ENCODE measurements around the gene HHAT. TPM values are rescaled to one million over a fixed set of nuclear protein-coding genes. Genes with fewer than 3 reads are reported as not detected.

Gene HHAT
- total RNA-seq, 4 donors from 2014 or later: 2.4 to 6.0 (median 4.4) TPM

- no peak for TF ChIP-seq CTCF (IDR thresholded peaks at IDR 0.05; ENCODE audit: low read depth)
Measured at GRCh38 chr1:210663730-210664573, 335.2 kb downstream of the HHAT start.

DNA sequence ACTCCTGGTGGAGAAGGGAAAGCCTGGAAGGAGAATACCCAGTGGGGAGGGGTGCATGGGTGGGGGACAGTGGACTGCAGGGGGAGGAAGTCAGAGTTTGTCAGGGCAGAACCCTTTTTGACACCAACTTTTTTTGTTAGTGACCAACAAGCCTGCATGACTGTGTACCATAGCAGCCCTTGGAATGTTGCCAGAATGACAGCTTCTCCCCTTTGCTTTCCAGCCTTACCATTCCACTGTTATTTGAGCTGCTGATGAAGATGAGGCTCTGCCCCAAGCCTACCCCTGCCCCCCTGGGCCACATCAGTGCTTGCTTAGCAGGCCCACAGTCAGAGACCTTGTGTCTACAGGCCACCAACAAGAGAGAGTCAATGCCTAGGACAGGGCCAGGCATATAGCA lies 341.2 kb downstream of the HHAT start:
- no peak for TF ChIP-seq CTCF (IDR thresholded peaks at IDR 0.05; ENCODE audit: low read depth)

DNA sequence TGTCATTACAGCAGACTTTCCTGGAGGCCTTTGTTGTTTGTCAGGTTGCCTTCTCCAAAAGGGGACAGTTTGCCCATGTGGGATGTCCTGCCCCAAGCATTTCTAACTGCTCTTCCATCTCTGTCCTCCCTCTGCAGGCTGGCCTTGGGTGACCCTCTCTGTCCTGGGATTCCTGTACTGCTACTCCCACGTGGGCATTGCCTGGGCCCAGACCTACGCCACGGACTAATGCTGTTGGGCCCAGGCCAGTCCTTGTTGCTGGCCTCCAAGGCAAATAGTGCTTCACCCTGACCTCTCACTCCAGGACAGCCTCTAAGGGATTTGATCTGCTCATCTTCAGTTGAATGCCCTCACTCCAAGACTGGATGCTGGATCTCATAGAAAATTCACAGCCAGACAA lies 345.4 kb downstream of the HHAT start:
- no peak for TF ChIP-seq CTCF (IDR thresholded peaks at IDR 0.05; ENCODE audit: low read depth)

DNA sequence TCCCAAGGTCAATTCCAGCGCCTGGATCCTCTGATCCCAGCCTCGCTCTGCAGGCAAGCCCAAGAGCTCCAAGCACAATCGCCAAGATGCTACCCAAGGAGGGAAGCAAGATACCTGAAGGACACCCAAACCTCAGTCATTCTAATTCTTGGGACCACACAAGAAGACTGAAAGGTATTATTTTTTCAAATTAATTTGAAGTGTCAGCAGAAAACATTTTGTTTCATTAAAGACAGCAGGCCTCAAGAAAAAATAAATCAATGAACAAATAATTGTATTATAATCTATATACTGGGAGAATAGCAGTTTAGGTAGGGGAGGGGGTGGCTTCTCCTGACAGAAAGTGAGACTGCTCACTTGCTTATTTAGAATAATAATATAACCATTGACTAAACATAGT lies 347.8 kb downstream of the HHAT start:
- TF ChIP-seq CTCF (IDR thresholded peaks at IDR 0.05; ENCODE audit: low read depth): no peak

- TF ChIP-seq CTCF (IDR thresholded peaks at IDR 0.05; ENCODE audit: low read depth): no peak
Measured at GRCh38 chr1:210677533-210677932, 348.8 kb downstream of the HHAT start.

DNA sequence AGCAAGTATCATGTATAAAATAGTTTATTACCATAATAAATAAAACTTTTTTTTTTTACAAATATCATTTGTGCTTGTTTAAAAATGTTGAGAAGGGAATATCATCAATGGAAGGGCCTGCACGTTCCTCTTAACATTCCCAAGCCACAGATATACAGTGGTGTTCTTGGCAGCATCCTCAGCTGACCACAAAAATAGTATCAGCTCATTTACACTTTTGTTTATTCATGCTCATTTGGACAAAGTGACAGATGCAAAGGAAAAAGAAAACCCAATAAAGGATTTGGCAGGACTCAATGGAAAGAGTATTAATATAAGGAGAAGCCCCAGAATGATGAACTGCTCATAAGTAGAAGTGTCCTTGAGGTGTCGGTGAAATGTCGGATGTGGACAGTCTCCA lies 349.6 kb downstream of the HHAT start:
- no peak for TF ChIP-seq CTCF (IDR thresholded peaks at IDR 0.05; ENCODE audit: low read depth)

- no peak for TF ChIP-seq CTCF (IDR thresholded peaks at IDR 0.05; ENCODE audit: low read depth)
Measured at GRCh38 chr1:210681158-210681557, 352.5 kb downstream of the HHAT start.

Data from subcutaneous adipose tissue (tissue), 4 donors.